Fibroblast of lung (primary cell): ENCODE measurements around the gene FBLN2. TPM values are rescaled to one million over a fixed set of nuclear protein-coding genes. Genes with fewer than 3 reads are reported as not detected.

Experiments used
- DNase-seq, 2 donors: peaks; one replicate each; pipeline versions ENCODE4 v3.0.0 to v3.0.0-alpha.2; 2010; ENCODE audit warnings: low read depth in 2 of 2
- H2AFZ ChIP-seq: 2 replicates; pipeline ENCODE4 v1.5.1; 2012; ENCODE audit warnings: low read length, control low read depth, inconsistent platforms
- H3K27ac ChIP-seq: 2 replicates; pipeline ENCODE4 v1.5.1; 2011; ENCODE audit warnings: low read length, control low read depth; ENCODE audit not compliant: insufficient read depth
- H3K27me3 ChIP-seq: 2 replicates; pipeline ENCODE4 v1.5.1; 2011; ENCODE audit warnings: mild to moderate bottlenecking, low read length; ENCODE audit not compliant: control insufficient read depth, insufficient read depth
- H3K36me3 ChIP-seq: 2 replicates; pipeline ENCODE4 v1.5.1; 2011; ENCODE audit warnings: low read length; ENCODE audit not compliant: control insufficient read depth, insufficient read depth
- H3K4me1 ChIP-seq: 2 replicates; pipeline ENCODE4 v1.5.1; 2011; ENCODE audit warnings: low read length; ENCODE audit not compliant: control insufficient read depth, insufficient read depth; ENCODE audit errors: extremely low read depth
- H3K4me2 ChIP-seq: 2 replicates; pipeline ENCODE4 v1.5.1; 2011; ENCODE audit warnings: low read length, control low read depth; ENCODE audit not compliant: insufficient read depth; ENCODE audit errors: extremely low read depth
- H3K4me3 ChIP-seq, 4 experiments: fragments of 200-600 bp in 1 of 4; sonication (generic) in 1 of 4; replicated peaks in 1 of 4; 2 replicates each; pipeline ENCODE4 v1.5.1; 2011 to 2016; ENCODE audit warnings: low read length in 4 of 4, low read depth in 3 of 4, mild to moderate bottlenecking in 3 of 4, control low read depth in 2 of 4, inconsistent platforms in 1 of 4, mixed read lengths in 1 of 4; ENCODE audit not compliant: insufficient read depth in 1 of 4; ENCODE audit errors: control extremely low read depth in 1 of 4
- H3K79me2 ChIP-seq: 2 replicates; pipeline ENCODE4 v1.5.1; 2012; ENCODE audit warnings: mild to moderate bottlenecking, low read length, inconsistent platforms; ENCODE audit not compliant: control insufficient read depth, insufficient read depth
- H3K9ac ChIP-seq: 2 replicates; pipeline ENCODE4 v1.5.1; 2011; ENCODE audit warnings: mild to moderate bottlenecking, low read length, control low read depth; ENCODE audit not compliant: insufficient read depth
- H3K9me3 ChIP-seq: 2 replicates; pipeline ENCODE4 v1.5.1; 2012; ENCODE audit warnings: low read depth, low read length; ENCODE audit not compliant: control insufficient read depth, insufficient read depth
- H4K20me1 ChIP-seq: 2 replicates; pipeline ENCODE4 v1.5.1; 2011; ENCODE audit warnings: low read length; ENCODE audit not compliant: control insufficient read depth, insufficient read depth; ENCODE audit errors: extremely low read depth
- CTCF ChIP-seq, 2 donors: IDR thresholded peaks in 1 of 2; conservative IDR thresholded peaks in 1 of 2; 1 replicate in 1 of 2; 2 replicates in 1 of 2; pipeline ENCODE4 v1.5.1; 2011 to 2012; ENCODE audit warnings: low read length in 2 of 2, control low read depth in 1 of 2, inconsistent platforms in 1 of 2, low read depth in 1 of 2, mild to moderate bottlenecking in 1 of 2
- EZH2 ChIP-seq: IDR thresholded peaks from 2 replicates; pipeline ENCODE4 v1.5.1; 2012; ENCODE audit warnings: low read length, control low read depth, mild to moderate bottlenecking; ENCODE audit errors: missing control alignments
- polyA plus RNA-seq, 2 donors: library from polyadenylated mRNA; depleted of rRNA in 1 of 2; stranded (reverse) in 1 of 2; unstranded in 1 of 2; fragments of >200 nt; gene quantifications; 2 replicates each; pipeline ENCODE4 v1.2.1, GENCODE V29; 2011 to 2012; ENCODE audit warnings: missing spikeins in 1 of 2
- total RNA-seq: library from RNA; depleted of rRNA; stranded (reverse); fragments of >200 nt; gene quantifications from 2 replicates; pipeline ENCODE4 v1.2.1, GENCODE V29; 2014

FBLN2 gene
- total and polyA plus RNA-seq, 2 donors (not counting 1 experiment from before 2014, with no cell fraction given): 25.4 to 138 TPM

GRCh38 chr3:13655061-13655913 lies 106.4 kb downstream of the FBLN2 start:
- TF ChIP-seq EZH2 (no peak), CTCF (conservative IDR thresholded peaks at IDR 0.05 in 1 of 2, IDR thresholded peaks at IDR 0.05 in 1 of 2; ENCODE audit: low read depth in 1 of 2, low read length in 2 of 2) (peak; percentile 11 to 16)
- Histone ChIP-seq H3K9ac (no peak overlapping the region), H3K27me3 (no peaks in the 10 kb centered on the region), H3K4me2 (peak overlapping the region; percentile 5), H3K36me3 (no peaks in the 10 kb centered on the region), H4K20me1 (no peaks in the 10 kb centered on the region), H3K4me1 (no peaks in the 10 kb centered on the region), H3K27ac (no peak overlapping the region), H3K9me3 (no peaks in the 10 kb centered on the region), H3K4me3 (no peak overlapping the region), H3K79me2 (no peaks in the 10 kb centered on the region), H2AFZ (no peak overlapping the region)
- peak; percentile 32 to 41 for DNase-seq

DNA sequence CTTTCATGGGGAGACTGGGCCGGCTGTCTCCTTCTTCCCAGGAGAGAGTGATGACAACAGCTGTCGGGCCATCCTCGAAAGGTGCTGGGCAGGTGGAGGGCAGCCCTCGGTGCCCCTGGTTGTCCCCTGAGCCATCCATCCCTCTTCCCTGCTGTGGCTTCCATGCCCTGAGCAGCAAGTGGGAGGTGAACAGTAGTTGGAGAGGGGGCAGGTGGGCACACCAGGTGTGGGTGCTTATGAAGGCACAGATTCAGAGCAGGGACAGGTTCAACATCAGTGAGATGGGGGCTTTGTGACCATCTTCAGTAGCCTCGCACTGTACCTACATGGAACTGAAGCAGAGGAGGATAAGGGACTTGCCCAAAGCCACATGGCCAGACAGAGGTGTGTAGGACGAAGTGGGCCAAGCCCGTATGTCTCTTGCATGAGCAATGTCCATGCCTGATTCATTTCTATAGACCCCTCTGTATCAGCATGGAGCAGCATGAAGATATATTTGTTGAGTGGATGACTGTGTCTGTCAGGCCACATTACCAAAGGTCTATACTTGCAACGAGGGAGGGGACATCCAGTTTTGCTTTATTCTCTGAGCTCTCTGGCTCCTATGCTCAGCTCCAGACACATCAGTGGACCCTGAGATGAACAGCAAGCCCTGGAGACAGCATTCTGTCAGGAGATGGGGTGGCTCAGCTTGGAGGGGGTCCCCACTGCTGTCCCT lies 107.8 kb downstream of the FBLN2 start:
- Histone ChIP-seq H3K27ac (no peak overlapping the region), H3K4me1 (no peaks in the 10 kb centered on the region)

GRCh38 chr3:13657660-13658435 lies 108.9 kb downstream of the FBLN2 start:
- H3K9me3 ChIP-seq: no peaks in the 10 kb centered on the region
- no peaks in the 10 kb centered on the region for H3K27me3 ChIP-seq
- H3K4me2 ChIP-seq: no peak overlapping the region
- H2AFZ ChIP-seq: no peak overlapping the region
- H3K4me1 ChIP-seq: no peaks in the 10 kb centered on the region
- H4K20me1 ChIP-seq: no peaks in the 10 kb centered on the region
- no peak overlapping the region for H3K27ac ChIP-seq
- no peak overlapping the region for H3K9ac ChIP-seq
- TF ChIP-seq CTCF (conservative IDR thresholded peaks at IDR 0.05 in 1 of 2, IDR thresholded peaks at IDR 0.05 in 1 of 2; ENCODE audit: low read depth in 1 of 2, low read length in 2 of 2): peak; percentile 67 to 87
- no peak for TF ChIP-seq EZH2
- H3K36me3 ChIP-seq: no peaks in the 10 kb centered on the region
- no peak overlapping the region for H3K4me3 ChIP-seq
- H3K79me2 ChIP-seq: no peaks in the 10 kb centered on the region
- peak in 1 of 2 donors; percentile 20 for DNase-seq

More for the DNA sequence above, 107.8 kb downstream of the FBLN2 start:
- H3K9me3 ChIP-seq: no peaks in the 10 kb centered on the region
- H2AFZ ChIP-seq: no peak overlapping the region
- no peaks in the 10 kb centered on the region for H4K20me1 ChIP-seq
- DNase-seq: no peak
- no peak overlapping the region for H3K4me3 ChIP-seq
- H3K27me3 ChIP-seq: no peaks in the 10 kb centered on the region
- H3K79me2 ChIP-seq: no peaks in the 10 kb centered on the region
- TF ChIP-seq EZH2: no peak
- no peak overlapping the region for H3K4me2 ChIP-seq
- no peak overlapping the region for H3K9ac ChIP-seq
- H3K36me3 ChIP-seq: no peaks in the 10 kb centered on the region
